Adrenal gland (tissue), 5 donors: ENCODE measurements around the gene UBE2E3.

Experiments used
- POLR2A ChIP-seq, 2 donors: fragments of 450-650 bp; IDR thresholded peaks; one replicate each; pipeline ENCODE4 v1.6.1; 2017; ENCODE audit warnings: antibody characterized with exemption in 2 of 2, mild to moderate bottlenecking in 2 of 2, moderate library complexity in 1 of 2
- TF ChIP-seq, protein P1 (sequence below), 6 experiments: fragments of 450-650 bp in 4 of 6; fragments of 200-600 bp in 2 of 6; sonication (generic) in 1 of 6; IDR thresholded peaks; 1 replicate in 5 of 6; 2 replicates in 1 of 6; pipeline versions ENCODE4 v1.5.1 to v1.8.0; 2016 to 2021; ENCODE audit warnings: antibody characterized with exemption in 6 of 6, mild to moderate bottlenecking in 2 of 6, moderate library complexity in 1 of 6
- donor health status: DM: no; HTN: no; CAD: no.

DNA sequence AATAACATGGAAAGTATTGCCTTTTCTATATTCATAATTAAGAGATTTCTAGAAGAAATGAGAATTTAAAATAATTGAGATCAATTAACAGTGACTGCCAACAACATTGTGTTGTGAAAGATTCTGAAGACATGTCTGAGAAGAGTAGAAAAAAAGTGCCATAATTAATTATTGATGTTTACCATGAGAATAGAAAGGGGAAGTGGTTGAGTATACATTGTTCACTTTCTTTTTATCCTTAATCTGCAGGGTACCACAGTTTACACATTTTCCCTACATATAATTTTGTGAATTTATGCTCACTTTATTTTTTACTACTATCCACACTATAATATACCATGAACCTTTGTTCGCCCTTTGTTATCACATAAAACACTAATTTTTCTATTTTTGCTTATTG is 47.1 kb upstream of the UBE2E3 start:
- TF ChIP-seq POLR2A (IDR thresholded peaks at IDR 0.05): no peak
- TF ChIP-seq, protein P1, sequence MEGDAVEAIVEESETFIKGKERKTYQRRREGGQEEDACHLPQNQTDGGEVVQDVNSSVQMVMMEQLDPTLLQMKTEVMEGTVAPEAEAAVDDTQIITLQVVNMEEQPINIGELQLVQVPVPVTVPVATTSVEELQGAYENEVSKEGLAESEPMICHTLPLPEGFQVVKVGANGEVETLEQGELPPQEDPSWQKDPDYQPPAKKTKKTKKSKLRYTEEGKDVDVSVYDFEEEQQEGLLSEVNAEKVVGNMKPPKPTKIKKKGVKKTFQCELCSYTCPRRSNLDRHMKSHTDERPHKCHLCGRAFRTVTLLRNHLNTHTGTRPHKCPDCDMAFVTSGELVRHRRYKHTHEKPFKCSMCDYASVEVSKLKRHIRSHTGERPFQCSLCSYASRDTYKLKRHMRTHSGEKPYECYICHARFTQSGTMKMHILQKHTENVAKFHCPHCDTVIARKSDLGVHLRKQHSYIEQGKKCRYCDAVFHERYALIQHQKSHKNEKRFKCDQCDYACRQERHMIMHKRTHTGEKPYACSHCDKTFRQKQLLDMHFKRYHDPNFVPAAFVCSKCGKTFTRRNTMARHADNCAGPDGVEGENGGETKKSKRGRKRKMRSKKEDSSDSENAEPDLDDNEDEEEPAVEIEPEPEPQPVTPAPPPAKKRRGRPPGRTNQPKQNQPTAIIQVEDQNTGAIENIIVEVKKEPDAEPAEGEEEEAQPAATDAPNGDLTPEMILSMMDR (IDR thresholded peaks at IDR 0.05): no peak
